ENCODE results near the gene WWOX. TPM values are rescaled to one million over a fixed set of nuclear protein-coding genes. Genes with fewer than 3 reads are reported as not detected.
A peak's percentile ranks its signal among the peaks of the same experiment; 100 is the strongest.

WWOX gene
- total and polyA plus RNA-seq, 2 of the 13 experiments (the other 11 are each of a cell fraction or from before 2014, with no cell fraction given) = 9.1 to 37.4 TPM

GRCh38 chr16:78480588-78480987, 381.1 kb downstream of the WWOX start (continued):
- TF ChIP-seq ZFP41 (CRISPR knock-in tag; IDR thresholded peaks at IDR 0.05; ENCODE audit: borderline replicate concordance) = no peak
- peak; percentile 66; the same call in 1 of the 2 replicates for TF ChIP-seq ZNF124 (CRISPR knock-in tag; IDR thresholded peaks at IDR 0.05)
- peak; percentile 64; the same call in 1 of the 2 replicates for TF ChIP-seq ZNF614 (CRISPR knock-in tag; IDR thresholded peaks at IDR 0.05; ENCODE audit: borderline replicate concordance)
- TF ChIP-seq JUN (CRISPR knock-in tag; IDR thresholded peaks at IDR 0.05) = 0 out of 2 replicates have a peak, but pooled peaks have one; percentile 41
- TF ChIP-seq NFKB2 (CRISPR knock-in tag; IDR thresholded peaks at IDR 0.05; ENCODE audit: borderline replicate concordance) = no peak
- peak; percentile 85 for TF ChIP-seq HOXA3 (CRISPR knock-in tag; IDR thresholded peaks at IDR 0.05)
- no peak for TF ChIP-seq HMGA1 (CRISPR knock-in tag; conservative IDR thresholded peaks at IDR 0.05)
- TF ChIP-seq, protein P1, sequence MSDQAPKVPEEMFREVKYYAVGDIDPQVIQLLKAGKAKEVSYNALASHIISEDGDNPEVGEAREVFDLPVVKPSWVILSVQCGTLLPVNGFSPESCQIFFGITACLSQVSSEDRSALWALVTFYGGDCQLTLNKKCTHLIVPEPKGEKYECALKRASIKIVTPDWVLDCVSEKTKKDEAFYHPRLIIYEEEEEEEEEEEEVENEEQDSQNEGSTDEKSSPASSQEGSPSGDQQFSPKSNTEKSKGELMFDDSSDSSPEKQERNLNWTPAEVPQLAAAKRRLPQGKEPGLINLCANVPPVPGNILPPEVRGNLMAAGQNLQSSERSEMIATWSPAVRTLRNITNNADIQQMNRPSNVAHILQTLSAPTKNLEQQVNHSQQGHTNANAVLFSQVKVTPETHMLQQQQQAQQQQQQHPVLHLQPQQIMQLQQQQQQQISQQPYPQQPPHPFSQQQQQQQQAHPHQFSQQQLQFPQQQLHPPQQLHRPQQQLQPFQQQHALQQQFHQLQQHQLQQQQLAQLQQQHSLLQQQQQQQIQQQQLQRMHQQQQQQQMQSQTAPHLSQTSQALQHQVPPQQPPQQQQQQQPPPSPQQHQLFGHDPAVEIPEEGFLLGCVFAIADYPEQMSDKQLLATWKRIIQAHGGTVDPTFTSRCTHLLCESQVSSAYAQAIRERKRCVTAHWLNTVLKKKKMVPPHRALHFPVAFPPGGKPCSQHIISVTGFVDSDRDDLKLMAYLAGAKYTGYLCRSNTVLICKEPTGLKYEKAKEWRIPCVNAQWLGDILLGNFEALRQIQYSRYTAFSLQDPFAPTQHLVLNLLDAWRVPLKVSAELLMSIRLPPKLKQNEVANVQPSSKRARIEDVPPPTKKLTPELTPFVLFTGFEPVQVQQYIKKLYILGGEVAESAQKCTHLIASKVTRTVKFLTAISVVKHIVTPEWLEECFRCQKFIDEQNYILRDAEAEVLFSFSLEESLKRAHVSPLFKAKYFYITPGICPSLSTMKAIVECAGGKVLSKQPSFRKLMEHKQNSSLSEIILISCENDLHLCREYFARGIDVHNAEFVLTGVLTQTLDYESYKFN (CRISPR knock-in tag; conservative IDR thresholded peaks at IDR 0.05) = peak; percentile 92
- TF ChIP-seq RARA (CRISPR knock-in tag; IDR thresholded peaks at IDR 0.05) = peak; percentile 55; the same call in 1 of the 2 replicates
- no peak for TF ChIP-seq ZNF841 (CRISPR knock-in tag; IDR thresholded peaks at IDR 0.05; ENCODE audit: borderline replicate concordance)
- no peak for TF ChIP-seq ZNF530 (CRISPR knock-in tag; IDR thresholded peaks at IDR 0.05; ENCODE audit: low read depth)
- no peak for TF ChIP-seq ZNF720 (CRISPR knock-in tag; IDR thresholded peaks at IDR 0.05)
- TF ChIP-seq SRSF9 (IDR thresholded peaks at IDR 0.05; ENCODE audit: borderline replicate concordance, insufficient read depth, low read depth, low read length, poor library complexity, severe bottlenecking) = no peak
- TF ChIP-seq SOX6 (IDR thresholded peaks at IDR 0.05) = no peak
- peak; percentile 93 for TF ChIP-seq SOX6 (CRISPR knock-in tag; IDR thresholded peaks at IDR 0.05)
- TF ChIP-seq REPIN1 (CRISPR knock-in tag; IDR thresholded peaks at IDR 0.05; ENCODE audit: borderline replicate concordance, low read depth) = peak; percentile 59; the same call in 1 of the 2 replicates
- 0 out of 2 replicates have a peak, but pooled peaks have one; percentile 32 for TF ChIP-seq ZNF646 (CRISPR knock-in tag; IDR thresholded peaks at IDR 0.05)
- TF ChIP-seq CEBPG (CRISPR knock-in tag; IDR thresholded peaks at IDR 0.05) = peak; percentile 84
- no peak for TF ChIP-seq ZNF101 (CRISPR knock-in tag; IDR thresholded peaks at IDR 0.05; ENCODE audit: borderline replicate concordance, low read depth)
- TF ChIP-seq, protein P2, sequence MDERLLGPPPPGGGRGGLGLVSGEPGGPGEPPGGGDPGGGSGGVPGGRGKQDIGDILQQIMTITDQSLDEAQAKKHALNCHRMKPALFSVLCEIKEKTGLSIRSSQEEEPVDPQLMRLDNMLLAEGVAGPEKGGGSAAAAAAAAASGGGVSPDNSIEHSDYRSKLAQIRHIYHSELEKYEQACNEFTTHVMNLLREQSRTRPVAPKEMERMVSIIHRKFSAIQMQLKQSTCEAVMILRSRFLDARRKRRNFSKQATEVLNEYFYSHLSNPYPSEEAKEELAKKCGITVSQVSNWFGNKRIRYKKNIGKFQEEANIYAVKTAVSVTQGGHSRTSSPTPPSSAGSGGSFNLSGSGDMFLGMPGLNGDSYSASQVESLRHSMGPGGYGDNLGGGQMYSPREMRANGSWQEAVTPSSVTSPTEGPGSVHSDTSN (CRISPR knock-in tag; IDR thresholded peaks at IDR 0.05) = no peak
- no peak for TF ChIP-seq NR3C1 (CRISPR knock-in tag; IDR thresholded peaks at IDR 0.05)
